GM13977 (cell line): ENCODE data around the gene GALNTL6.

Experiments used
- DNase-seq: peaks from one replicate; pipeline ENCODE4 v3.0.0; 2012; ENCODE audit warnings: low spot score
- CTCF ChIP-seq: IDR thresholded peaks from 2 replicates; pipeline ENCODE4 v1.5.1; 2012; ENCODE audit warnings: mild to moderate bottlenecking, control low read depth; ENCODE audit not compliant: insufficient read depth; ENCODE audit errors: extremely low read depth, missing control alignments
- in situ Hi-C: fragments of 300-500 bp; cut with MboI; formaldehyde crosslinking; loops from one replicate; pipeline ENCODE4 v1.12.0; 2022; ENCODE audit warnings: low sequenced_read_pairs, low pct_unique_long_range_greater_than_20kb, mixed read lengths, inconsistent platforms; ENCODE audit not compliant: unreplicated experiment

GALNTL6 gene

GRCh38 chr4:172867835-172868234, 1054.6 kb downstream of the GALNTL6 start:
- no peak for DNase-seq

GRCh38 chr4:172868271-172868670, 1055.1 kb downstream of the GALNTL6 start:
- no peak for DNase-seq
- TF ChIP-seq CTCF, result no peak
- in situ Hi-C loops, result no loop called here

More at GRCh38 chr4:172867835-172868234, 1054.6 kb downstream of the GALNTL6 start:
- no peak for TF ChIP-seq CTCF
- in situ Hi-C loops, result no loop called here

- in situ Hi-C loops, result no loop called here
- TF ChIP-seq CTCF, result no peak
- no peak for DNase-seq
Observed at GRCh38 chr4:172869621-172870268, 1056.5 kb downstream of the GALNTL6 start.

GRCh38 chr4:172871381-172871780, 1058.2 kb downstream of the GALNTL6 start:
- no peak for TF ChIP-seq CTCF
- DNase-seq, result no peak
- in situ Hi-C loops, result no loop called here

- in situ Hi-C loops, result no loop called here
- DNase-seq, result no peak
- TF ChIP-seq CTCF, result no peak
Observed at GRCh38 chr4:172874944-172875343, 1061.7 kb downstream of the GALNTL6 start.

GRCh38 chr4:172876394-172876793, 1063.2 kb downstream of the GALNTL6 start:
- in situ Hi-C loops, result no loop called here
- TF ChIP-seq CTCF, result no peak
- no peak for DNase-seq
